ENCODE results near the gene PAX8. TPM values are rescaled to one million over a fixed set of nuclear protein-coding genes. Genes with fewer than 3 reads are reported as not detected.

PAX8 gene
- total RNA-seq, 1 experiment from 2014 or later, result 3.1 TPM

DNA sequence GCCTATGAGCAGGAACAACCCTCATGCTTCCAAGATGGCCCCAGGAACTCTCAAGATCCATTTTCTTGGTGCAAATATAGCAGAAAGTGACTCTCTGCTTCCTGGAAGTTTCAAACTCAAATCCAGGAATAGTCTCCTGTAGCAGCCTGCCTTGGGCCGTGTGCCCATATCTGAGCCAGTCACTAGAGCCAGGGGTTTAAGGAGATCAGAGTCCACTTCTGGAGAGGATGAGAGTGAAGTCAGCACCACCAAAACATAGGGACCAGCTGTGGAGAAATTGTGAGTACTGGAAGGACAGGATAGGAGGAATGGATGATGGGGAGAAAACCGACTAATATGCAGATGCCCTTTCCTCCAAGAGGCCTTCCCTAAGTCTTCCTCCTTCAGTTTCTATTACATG, 71.7 kb downstream of the PAX8 start:
- DNase-seq (ENCODE audit: low spot score), result no peak
- ChIA-PET CTCF (no interaction called here), POLR2A (ENCODE audit: low non-redundant PET) (no interaction called here)
- no peaks in the 10 kb centered on the region for H3K9me3 ChIP-seq (ENCODE audit: low read depth, low read length, poor library complexity, severe bottlenecking)
- BruUV-seq (replicated peaks), result no TSS peak
- intact Hi-C loops (cut with micrococcal nuclease; ENCODE audit: unreplicated experiment), result loop anchor here (10.0 kb wide), 1 partner anchor 78 kb away; no protein-coding TSS in a partner anchor
- TF ChIP-seq, protein P1, sequence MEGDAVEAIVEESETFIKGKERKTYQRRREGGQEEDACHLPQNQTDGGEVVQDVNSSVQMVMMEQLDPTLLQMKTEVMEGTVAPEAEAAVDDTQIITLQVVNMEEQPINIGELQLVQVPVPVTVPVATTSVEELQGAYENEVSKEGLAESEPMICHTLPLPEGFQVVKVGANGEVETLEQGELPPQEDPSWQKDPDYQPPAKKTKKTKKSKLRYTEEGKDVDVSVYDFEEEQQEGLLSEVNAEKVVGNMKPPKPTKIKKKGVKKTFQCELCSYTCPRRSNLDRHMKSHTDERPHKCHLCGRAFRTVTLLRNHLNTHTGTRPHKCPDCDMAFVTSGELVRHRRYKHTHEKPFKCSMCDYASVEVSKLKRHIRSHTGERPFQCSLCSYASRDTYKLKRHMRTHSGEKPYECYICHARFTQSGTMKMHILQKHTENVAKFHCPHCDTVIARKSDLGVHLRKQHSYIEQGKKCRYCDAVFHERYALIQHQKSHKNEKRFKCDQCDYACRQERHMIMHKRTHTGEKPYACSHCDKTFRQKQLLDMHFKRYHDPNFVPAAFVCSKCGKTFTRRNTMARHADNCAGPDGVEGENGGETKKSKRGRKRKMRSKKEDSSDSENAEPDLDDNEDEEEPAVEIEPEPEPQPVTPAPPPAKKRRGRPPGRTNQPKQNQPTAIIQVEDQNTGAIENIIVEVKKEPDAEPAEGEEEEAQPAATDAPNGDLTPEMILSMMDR (conservative IDR thresholded peaks at IDR 0.05; ENCODE audit: low read depth, low read length), result no peak
- no peak for TF ChIP-seq EZH2 (IDR thresholded peaks at IDR 0.05; ENCODE audit: borderline replicate concordance, low read depth, low read length, poor library complexity, severe bottlenecking)
- no peaks in the 10 kb centered on the region for H3K36me3 ChIP-seq (ENCODE audit: insufficient read depth, low read length, poor library complexity, severe bottlenecking)
- no peaks in the 10 kb centered on the region for H3K27me3 ChIP-seq (replicated peaks; ENCODE audit: insufficient read depth, low read depth, low read length, poor library complexity)
- H3K4me1 ChIP-seq (ENCODE audit: insufficient read depth, low read length, poor library complexity, severe bottlenecking), result peaks cover 36% of the 10 kb centered on the region
- no peak overlapping the region for H3K4me3 ChIP-seq (ENCODE audit: low read depth, low read length, poor library complexity, severe bottlenecking)
- no peak overlapping the region for H3K27ac ChIP-seq (ENCODE audit: low read depth, low read length, poor library complexity, severe bottlenecking)

DNA sequence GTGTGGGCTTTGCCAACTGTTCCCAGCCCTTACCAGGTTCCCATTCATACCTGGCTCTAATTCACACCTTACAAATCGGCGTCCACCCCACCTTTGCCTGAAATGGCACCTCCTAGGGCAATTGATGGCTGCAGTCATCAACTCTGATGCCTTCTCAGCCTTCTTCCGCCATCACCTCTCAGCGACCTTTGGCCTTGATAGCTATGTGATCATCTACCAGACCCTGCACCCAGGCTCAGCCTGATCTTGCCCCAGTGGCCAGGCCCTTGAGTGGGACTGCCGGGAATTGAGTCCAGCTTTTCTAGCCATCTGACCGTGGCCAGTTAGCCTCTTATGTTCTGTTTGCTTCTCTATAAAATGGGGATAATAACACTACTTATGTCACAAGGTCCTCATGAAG, 72.5 kb downstream of the PAX8 start:
- no peaks in the 10 kb centered on the region for H3K36me3 ChIP-seq (ENCODE audit: insufficient read depth, low read length, poor library complexity, severe bottlenecking)
- ChIA-PET CTCF (no interaction called here), POLR2A (ENCODE audit: low non-redundant PET) (no interaction called here)
- DNase-seq (ENCODE audit: low spot score), result no peak
- peaks cover 29% of the 10 kb centered on the region for H3K4me1 ChIP-seq (ENCODE audit: insufficient read depth, low read length, poor library complexity, severe bottlenecking)
- BruUV-seq (replicated peaks), result no TSS peak
- no peak overlapping the region for H3K4me3 ChIP-seq (ENCODE audit: low read depth, low read length, poor library complexity, severe bottlenecking)
- intact Hi-C loops (cut with micrococcal nuclease; ENCODE audit: unreplicated experiment), result loop anchor here (10.0 kb wide), 1 partner anchor 79 kb away; no protein-coding TSS in a partner anchor
- H3K27me3 ChIP-seq (replicated peaks; ENCODE audit: insufficient read depth, low read depth, low read length, poor library complexity), result no peaks in the 10 kb centered on the region
- no peak for TF ChIP-seq EZH2 (IDR thresholded peaks at IDR 0.05; ENCODE audit: borderline replicate concordance, low read depth, low read length, poor library complexity, severe bottlenecking)
- TF ChIP-seq, protein P1 (conservative IDR thresholded peaks at IDR 0.05; ENCODE audit: low read depth, low read length), result no peak
- H3K27ac ChIP-seq (ENCODE audit: low read depth, low read length, poor library complexity, severe bottlenecking), result no peak overlapping the region
- no peaks in the 10 kb centered on the region for H3K9me3 ChIP-seq (ENCODE audit: low read depth, low read length, poor library complexity, severe bottlenecking)

DNA sequence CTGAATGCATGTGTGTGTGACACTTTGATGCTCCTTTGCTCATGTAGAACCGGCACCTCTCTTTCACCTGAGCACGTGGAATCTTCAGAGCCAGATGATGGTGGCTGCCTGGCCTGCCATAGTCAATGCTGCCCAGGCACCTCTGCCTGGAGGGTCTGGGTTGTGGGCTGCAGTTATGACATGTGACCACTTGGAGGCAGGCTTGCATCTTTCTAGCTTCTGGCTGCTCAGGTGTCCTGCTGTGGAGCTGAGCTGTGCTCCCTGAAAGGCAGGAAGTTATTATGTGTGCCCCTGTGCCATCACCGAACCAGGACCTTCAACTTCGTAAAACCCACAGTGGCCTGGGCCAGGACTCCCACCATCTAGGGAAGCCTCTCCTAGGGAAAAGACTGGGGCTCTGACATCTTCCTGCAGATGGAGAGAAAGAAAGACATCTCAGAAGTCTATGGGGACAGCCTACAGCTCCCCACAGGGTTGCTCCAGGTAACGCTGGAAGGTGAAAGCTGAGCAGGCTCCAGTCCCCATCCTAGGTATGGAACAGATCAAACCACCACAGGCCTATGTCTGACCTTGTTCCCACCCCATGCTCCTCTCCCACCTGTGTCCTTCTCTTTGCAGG, 74.7 kb downstream of the PAX8 start:
- Histone ChIP-seq H3K36me3 (ENCODE audit: insufficient read depth, low read length, poor library complexity, severe bottlenecking) (no peaks in the 10 kb centered on the region), H3K27me3 (replicated peaks; ENCODE audit: insufficient read depth, low read depth, low read length, poor library complexity) (no peaks in the 10 kb centered on the region), H3K27ac (ENCODE audit: low read depth, low read length, poor library complexity, severe bottlenecking) (no peak overlapping the region), H3K4me3 (ENCODE audit: low read depth, low read length, poor library complexity, severe bottlenecking) (no peak overlapping the region), H3K4me1 (ENCODE audit: insufficient read depth, low read length, poor library complexity, severe bottlenecking) (peaks cover 16% of the 10 kb centered on the region), H3K9me3 (ENCODE audit: low read depth, low read length, poor library complexity, severe bottlenecking) (no peaks in the 10 kb centered on the region)
- TF ChIP-seq, protein P1 (conservative IDR thresholded peaks at IDR 0.05; ENCODE audit: low read depth, low read length), result peak; percentile 87
- TF ChIP-seq EZH2 (IDR thresholded peaks at IDR 0.05; ENCODE audit: borderline replicate concordance, low read depth, low read length, poor library complexity, severe bottlenecking), result no peak
- no TSS peak for BruUV-seq (replicated peaks)
- intact Hi-C loops (cut with micrococcal nuclease; ENCODE audit: unreplicated experiment), result loop anchor here (1.0 to 10.0 kb wide), 5 partner anchors 45 to 186 kb away; no protein-coding TSS in a partner anchor
- CTCF ChIA-PET, result interaction anchor here (0.6 to 1.9 kb wide), 14 partner anchors 8 to 186 kb away, joined by 3 to 18 read pairs (median 4); no protein-coding TSS in a partner anchor
- POLR2A ChIA-PET (ENCODE audit: low non-redundant PET), result no interaction called here
- peak; percentile 85 for DNase-seq (ENCODE audit: low spot score)
